Ascending aorta (tissue), 2 donors: Measurements from ENCODE around the gene FHIT. TPM values are rescaled to one million over a fixed set of nuclear protein-coding genes. Genes with fewer than 3 reads are reported as not detected.

Source experiments
- DNase-seq, 2 donors: peaks; one replicate each; pipeline ENCODE4 v3.0.0-alpha.2; 2019; ENCODE audit warnings: low spot score in 2 of 2
- H3K27ac ChIP-seq, 2 donors: fragments of 200-600 bp; sonication (generic); one replicate each; pipeline ENCODE4 v1.5.1; 2016 to 2017; ENCODE audit warnings: mild to moderate bottlenecking in 1 of 2
- H3K27me3 ChIP-seq: fragments of 200-600 bp; sonication (generic); one replicate; pipeline ENCODE4 v1.5.1; 2017
- H3K36me3 ChIP-seq, 2 donors: fragments of 200-600 bp; sonication (generic); one replicate each; pipeline ENCODE4 v1.5.1; 2016
- H3K4me1 ChIP-seq, 2 donors: fragments of 200-600 bp; sonication (generic); one replicate each; pipeline ENCODE4 v1.5.1; 2016 to 2017; ENCODE audit warnings: mild to moderate bottlenecking in 1 of 2
- H3K4me3 ChIP-seq, 2 donors: fragments of 200-600 bp; sonication (generic); one replicate each; pipeline ENCODE4 v1.5.1; 2016 to 2017; ENCODE audit warnings: mild to moderate bottlenecking in 1 of 2
- H3K9me3 ChIP-seq, 2 donors: fragments of 200-600 bp; sonication (generic); one replicate each; pipeline ENCODE4 v1.5.1; 2016
- CTCF ChIP-seq, 3 experiments: fragments of 200-600 bp in 2 of 3; fragments of 450-650 bp in 1 of 3; sonication (generic) in 2 of 3; IDR thresholded peaks; one replicate each; pipeline ENCODE4 v1.5.1; 2016 to 2019; ENCODE audit warnings: antibody characterized with exemption in 3 of 3, mild to moderate bottlenecking in 1 of 3, moderate library complexity in 1 of 3
- intact Hi-C: fragments of 100-400 bp; cut with DNase I; formaldehyde crosslinking; loops from one replicate; pipeline ENCODE4 v1.15.1; 2023
- total RNA-seq: library from RNA; depleted of rRNA; stranded (reverse); fragments of >200 nt; gene quantifications from one replicate; pipeline ENCODE4 v1.1.0, GENCODE V29; 2016

Gene FHIT
- total RNA-seq, 1 donor from 2014 or later: 0.21 TPM

- Histone ChIP-seq H3K4me3 (no peak overlapping the region), H3K36me3 (no peaks in the 10 kb centered on the region), H3K27ac (no peak overlapping the region), H3K4me1 (no peaks in the 10 kb centered on the region), H3K27me3 (no peaks in the 10 kb centered on the region), H3K9me3 (no peaks in the 10 kb centered on the region)
- no peak for DNase-seq
- TF ChIP-seq CTCF (IDR thresholded peaks at IDR 0.05): no peak
- intact Hi-C loops: no loop called here
Observed at GRCh38 chr3:60125686-60126085, 1125.6 kb downstream of the FHIT start.

- intact Hi-C loops: no loop called here
Observed at GRCh38 chr3:60120245-60120644, 1131.0 kb downstream of the FHIT start.

GRCh38 chr3:60114191-60114590 is 1137.1 kb downstream of the FHIT start:
- TF ChIP-seq CTCF (IDR thresholded peaks at IDR 0.05): no peak
- no peak for DNase-seq
- Histone ChIP-seq H3K4me1 (no peaks in the 10 kb centered on the region), H3K36me3 (no peaks in the 10 kb centered on the region), H3K27ac (no peak overlapping the region), H3K4me3 (no peak overlapping the region), H3K9me3 (no peaks in the 10 kb centered on the region), H3K27me3 (no peaks in the 10 kb centered on the region)
- intact Hi-C loops: no loop called here

More at GRCh38 chr3:60120245-60120644, 1131.0 kb downstream of the FHIT start:
- Histone ChIP-seq H3K36me3 (no peaks in the 10 kb centered on the region), H3K4me3 (no peak overlapping the region), H3K4me1 (no peaks in the 10 kb centered on the region), H3K9me3 (no peaks in the 10 kb centered on the region), H3K27ac (no peak overlapping the region), H3K27me3 (no peaks in the 10 kb centered on the region)
- no peak for TF ChIP-seq CTCF (IDR thresholded peaks at IDR 0.05)
- DNase-seq: no peak

GRCh38 chr3:60107275-60107674 is 1144.0 kb downstream of the FHIT start:
- Histone ChIP-seq H3K27ac (no peak overlapping the region), H3K9me3 (no peaks in the 10 kb centered on the region), H3K4me3 (no peak overlapping the region), H3K36me3 (no peaks in the 10 kb centered on the region), H3K27me3 (no peaks in the 10 kb centered on the region), H3K4me1 (no peaks in the 10 kb centered on the region)
- DNase-seq: no peak
- intact Hi-C loops: no loop called here
- TF ChIP-seq CTCF (IDR thresholded peaks at IDR 0.05): no peak

- intact Hi-C loops: no loop called here
- Histone ChIP-seq H3K36me3 (no peaks in the 10 kb centered on the region), H3K4me3 (no peak overlapping the region), H3K27me3 (no peaks in the 10 kb centered on the region), H3K27ac (no peak overlapping the region), H3K9me3 (no peaks in the 10 kb centered on the region), H3K4me1 (no peaks in the 10 kb centered on the region)
- no peak for DNase-seq
- TF ChIP-seq CTCF (IDR thresholded peaks at IDR 0.05): no peak
Observed at GRCh38 chr3:60102154-60102553, 1149.1 kb downstream of the FHIT start.

GRCh38 chr3:60101621-60102020 is 1149.6 kb downstream of the FHIT start:
- TF ChIP-seq CTCF (IDR thresholded peaks at IDR 0.05): no peak
- Histone ChIP-seq H3K27me3 (no peaks in the 10 kb centered on the region), H3K36me3 (no peaks in the 10 kb centered on the region), H3K27ac (no peak overlapping the region), H3K9me3 (no peaks in the 10 kb centered on the region), H3K4me3 (no peak overlapping the region), H3K4me1 (no peaks in the 10 kb centered on the region)
- DNase-seq: no peak
- intact Hi-C loops: no loop called here
